GM18507 (cell line): Measurements from ENCODE around the gene ERCC2.

Experiments used
- DNase-seq: peaks from one replicate; pipeline ENCODE4 v3.0.0; 2011; ENCODE audit warnings: low read depth; ENCODE audit not compliant: insufficient read length; ENCODE audit errors: extremely low spot score
- FAIRE-seq: peaks from 2 replicates; lab custom pipeline; 2011; peaks lifted over from hg19 to GRCh38; lab: Jason Lieb, UNC

The ERCC2 gene

GRCh38 chr19:45357445-45357783, 13.0 kb downstream of the ERCC2 start:
- no peak for DNase-seq
- FAIRE-seq = no peak

- DNase-seq (no peak), FAIRE-seq (no peak)
These were observed 13.5 kb downstream of the ERCC2 start for GRCh38 chr19:45356760-45357444.

- DNase-seq (no peak), FAIRE-seq (no peak)
These were observed 14.5 kb downstream of the ERCC2 start for GRCh38 chr19:45355910-45356309.

- no peak for FAIRE-seq
- DNase-seq = no peak
These were observed 15.0 kb downstream of the ERCC2 start for GRCh38 chr19:45355402-45355801.

GRCh38 chr19:45354241-45354842, 16.0 kb downstream of the ERCC2 start:
- no peak for FAIRE-seq
- no peak for DNase-seq

- no peak for DNase-seq
These were observed 17.2 kb downstream of the ERCC2 start for GRCh38 chr19:45352914-45353796.

GRCh38 chr19:45352471-45352870, 17.9 kb downstream of the ERCC2 start:
- DNase-seq (no peak), FAIRE-seq (no peak)

More at GRCh38 chr19:45352914-45353796, 17.2 kb downstream of the ERCC2 start:
- no peak for FAIRE-seq

GRCh38 chr19:45352062-45352461, 18.3 kb downstream of the ERCC2 start:
- FAIRE-seq = no peak

GRCh38 chr19:45351401-45351952, 18.9 kb downstream of the ERCC2 start:
- no peak for DNase-seq
- FAIRE-seq = no peak

More at GRCh38 chr19:45352062-45352461, 18.3 kb downstream of the ERCC2 start:
- DNase-seq = no peak

GRCh38 chr19:45350477-45351058, 19.8 kb downstream of the ERCC2 start:
- FAIRE-seq = no peak
- no peak for DNase-seq

- FAIRE-seq (no peak), DNase-seq (no peak)
These were observed 20.9 kb downstream of the ERCC2 start for GRCh38 chr19:45349430-45349941.

- FAIRE-seq = no peak
These were observed 21.3 kb downstream of the ERCC2 start for GRCh38 chr19:45349126-45349415.

GRCh38 chr19:45348367-45349125, 21.8 kb downstream of the ERCC2 start:
- FAIRE-seq (no peak), DNase-seq (no peak)

More at GRCh38 chr19:45349126-45349415, 21.3 kb downstream of the ERCC2 start:
- no peak for DNase-seq

- no peak for FAIRE-seq
- no peak for DNase-seq
These were observed 22.6 kb downstream of the ERCC2 start for GRCh38 chr19:45347570-45348366.

GRCh38 chr19:45346449-45346848, 23.9 kb downstream of the ERCC2 start:
- DNase-seq (no peak), FAIRE-seq (no peak)

- no peak for FAIRE-seq
These were observed 24.9 kb downstream of the ERCC2 start for GRCh38 chr19:45345506-45345860.

GRCh38 chr19:45344621-45345505, 25.5 kb downstream of the ERCC2 start:
- DNase-seq (no peak), FAIRE-seq (no peak)

More at GRCh38 chr19:45345506-45345860, 24.9 kb downstream of the ERCC2 start:
- no peak for DNase-seq
